GM12873 (cell line): ENCODE data around the gene COL25A1.

Experiments used
- TF ChIP-seq, protein P1 (sequence below): IDR thresholded peaks from 2 replicates; pipeline ENCODE4 v1.5.1; 2012; ENCODE audit warnings: low read depth, mild to moderate bottlenecking, moderate library complexity, low read length, control low read depth; ENCODE audit not compliant: insufficient read depth; ENCODE audit errors: missing control alignments

Gene COL25A1

GRCh38 chr4:108906006-108906405 is 396.5 kb downstream of the COL25A1 start:
- TF ChIP-seq, protein P1, sequence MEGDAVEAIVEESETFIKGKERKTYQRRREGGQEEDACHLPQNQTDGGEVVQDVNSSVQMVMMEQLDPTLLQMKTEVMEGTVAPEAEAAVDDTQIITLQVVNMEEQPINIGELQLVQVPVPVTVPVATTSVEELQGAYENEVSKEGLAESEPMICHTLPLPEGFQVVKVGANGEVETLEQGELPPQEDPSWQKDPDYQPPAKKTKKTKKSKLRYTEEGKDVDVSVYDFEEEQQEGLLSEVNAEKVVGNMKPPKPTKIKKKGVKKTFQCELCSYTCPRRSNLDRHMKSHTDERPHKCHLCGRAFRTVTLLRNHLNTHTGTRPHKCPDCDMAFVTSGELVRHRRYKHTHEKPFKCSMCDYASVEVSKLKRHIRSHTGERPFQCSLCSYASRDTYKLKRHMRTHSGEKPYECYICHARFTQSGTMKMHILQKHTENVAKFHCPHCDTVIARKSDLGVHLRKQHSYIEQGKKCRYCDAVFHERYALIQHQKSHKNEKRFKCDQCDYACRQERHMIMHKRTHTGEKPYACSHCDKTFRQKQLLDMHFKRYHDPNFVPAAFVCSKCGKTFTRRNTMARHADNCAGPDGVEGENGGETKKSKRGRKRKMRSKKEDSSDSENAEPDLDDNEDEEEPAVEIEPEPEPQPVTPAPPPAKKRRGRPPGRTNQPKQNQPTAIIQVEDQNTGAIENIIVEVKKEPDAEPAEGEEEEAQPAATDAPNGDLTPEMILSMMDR: no peak

GRCh38 chr4:108903464-108904221 is 398.8 kb downstream of the COL25A1 start:
- TF ChIP-seq, protein P1: no peak

- TF ChIP-seq, protein P1: no peak
Measured at GRCh38 chr4:108902769-108903168, 399.7 kb downstream of the COL25A1 start.

DNA sequence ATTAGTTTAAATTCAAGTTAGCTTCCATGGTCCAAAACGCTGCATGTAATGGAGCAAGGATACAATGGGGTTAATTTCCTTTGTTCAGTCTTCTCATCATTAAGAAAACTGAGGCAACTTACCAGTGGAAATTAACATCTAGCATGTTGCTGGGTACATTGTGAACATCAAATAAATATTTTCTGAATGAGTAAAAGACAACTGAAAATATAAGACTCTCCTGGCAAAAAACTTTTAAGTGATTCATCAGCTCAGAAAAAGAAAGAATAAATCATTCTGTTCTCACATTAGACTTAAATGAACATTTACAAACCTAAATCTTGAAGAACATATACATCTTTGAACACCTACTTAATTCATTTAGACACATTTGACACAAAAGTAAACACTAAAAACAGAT is 401.2 kb downstream of the COL25A1 start:
- TF ChIP-seq, protein P1: no peak

DNA sequence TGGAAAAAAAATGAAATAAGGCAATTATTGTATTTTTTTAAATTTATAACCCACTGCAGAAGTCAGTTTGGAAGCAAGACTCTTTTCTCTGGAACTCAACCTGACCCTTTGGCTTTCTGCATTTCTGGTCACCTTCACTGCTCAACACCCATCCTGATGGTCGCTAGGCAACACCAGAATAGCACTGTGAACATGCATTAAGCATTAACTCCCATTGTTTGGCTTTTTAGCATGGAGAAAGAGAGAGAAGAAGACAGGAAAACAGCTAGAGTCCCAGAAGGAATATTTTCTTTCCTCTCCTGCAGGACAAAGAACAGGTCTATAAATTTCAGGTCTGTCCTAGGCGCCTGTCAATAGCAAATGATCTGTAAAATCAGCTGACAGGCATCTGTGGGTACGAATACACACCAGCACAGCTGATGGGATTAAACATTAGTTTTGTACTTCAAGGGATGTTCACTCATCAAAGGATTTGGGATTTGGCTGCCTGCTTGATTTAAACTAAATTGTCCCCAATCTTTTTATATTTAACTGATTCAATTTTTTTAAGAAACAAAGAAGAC is 402.4 kb downstream of the COL25A1 start:
- TF ChIP-seq, protein P1: no peak

GRCh38 chr4:108893468-108893867 is 409.0 kb downstream of the COL25A1 start:
- TF ChIP-seq, protein P1: no peak

DNA sequence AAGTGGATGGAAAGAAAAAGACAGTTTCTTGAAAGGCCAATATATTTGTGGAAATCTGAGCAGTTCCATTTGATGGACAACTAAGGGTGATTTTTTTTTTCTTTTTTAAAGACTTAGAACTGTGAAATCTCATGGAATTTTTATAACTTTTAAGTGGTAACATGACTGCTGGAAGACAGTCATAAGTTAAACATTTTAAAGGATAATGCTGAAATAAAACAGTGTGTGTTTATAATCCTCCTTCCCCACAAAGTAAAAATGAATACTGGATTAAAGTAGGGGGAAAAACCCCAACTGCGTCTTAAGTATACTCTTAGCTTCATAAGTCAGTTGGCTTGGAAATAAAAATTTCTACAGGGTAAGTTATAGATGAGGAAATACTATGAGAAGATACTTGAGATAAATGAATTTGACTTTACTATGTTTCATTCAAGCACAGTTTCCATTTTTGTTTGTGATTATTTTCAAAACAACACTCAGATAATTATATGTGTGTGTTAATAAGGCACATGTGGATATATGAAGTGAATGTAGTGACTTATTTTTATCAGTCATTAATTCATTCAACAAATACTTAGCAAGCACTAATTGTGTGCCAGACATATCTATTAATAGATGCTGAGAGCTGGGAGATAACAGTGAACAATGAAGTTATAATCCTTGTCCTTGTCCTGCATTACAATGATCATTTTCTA is 410.4 kb downstream of the COL25A1 start:
- TF ChIP-seq, protein P1: no peak
